Measurements from ENCODE around the gene KRT37.

The KRT37 gene

GRCh38 chr17:41417127-41417526 is 7.3 kb downstream of the KRT37 start:
- DNase-seq (ENCODE audit: extremely low spot score), result no peak
- TF ChIP-seq ARNT (IDR thresholded peaks at IDR 0.05) (no peak), FOXK2 (IDR thresholded peaks at IDR 0.05) (no peak), BHLHE40 (IDR thresholded peaks at IDR 0.05; ENCODE audit: borderline replicate concordance) (no peak), ELF4 (IDR thresholded peaks at IDR 0.05) (no peak), CTBP1 (IDR thresholded peaks at IDR 0.05; ENCODE audit: borderline replicate concordance) (no peak), ZNF384 (IDR thresholded peaks at IDR 0.05) (no peak), NFRKB (IDR thresholded peaks at IDR 0.05) (no peak)
- ChIA-PET POLR2A (no interaction called here), CTCF (interaction anchor here (1.3 to 2.2 kb wide), 3 partner anchors 11 to 132 kb away, joined by 3 to 9 read pairs (median 8); no protein-coding TSS in a partner anchor)

DNA sequence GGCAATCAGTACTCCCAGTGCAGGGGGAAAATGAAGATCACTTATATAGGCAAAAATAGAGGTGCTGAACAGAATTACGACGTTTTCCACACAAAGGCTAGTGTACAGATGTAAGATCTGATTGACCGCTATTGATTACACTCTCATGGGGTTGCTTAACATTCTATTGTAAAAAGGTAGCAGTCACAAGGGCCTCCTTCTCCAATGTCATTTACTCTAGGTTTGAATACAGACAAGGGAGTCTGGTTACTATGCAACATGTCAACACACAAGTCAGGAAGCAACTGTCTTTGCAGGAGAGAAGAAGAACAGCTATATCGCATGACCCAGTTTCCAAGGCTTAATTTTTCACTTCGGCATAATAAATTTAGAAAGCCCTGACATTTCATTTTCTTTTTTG is 7.9 kb downstream of the KRT37 start:
- ChIA-PET CTCF (interaction anchor here (1.9 to 2.2 kb wide), 2 partner anchors 10 to 133 kb away, joined by 8 to 9 read pairs; no protein-coding TSS in a partner anchor), POLR2A (no interaction called here)
- no peak for DNase-seq (ENCODE audit: extremely low spot score)
- TF ChIP-seq HDGF (IDR thresholded peaks at IDR 0.05; ENCODE audit: borderline replicate concordance) (no peak), LEF1 (IDR thresholded peaks at IDR 0.05; ENCODE audit: borderline replicate concordance) (no peak), CTBP1 (IDR thresholded peaks at IDR 0.05; ENCODE audit: borderline replicate concordance) (no peak), SUZ12 (IDR thresholded peaks at IDR 0.05) (no peak), SP1 (IDR thresholded peaks at IDR 0.05) (no peak), NFRKB (IDR thresholded peaks at IDR 0.05) (no peak), FOXA1 (IDR thresholded peaks at IDR 0.05) (no peak), ARNT (IDR thresholded peaks at IDR 0.05) (no peak), L3MBTL2 (conservative IDR thresholded peaks at IDR 0.05) (no peak), FOXM1 (IDR thresholded peaks at IDR 0.05; ENCODE audit: borderline replicate concordance) (no peak), FOXK2 (IDR thresholded peaks at IDR 0.05) (no peak), TARDBP (IDR thresholded peaks at IDR 0.05) (no peak), ELF4 (IDR thresholded peaks at IDR 0.05) (no peak), ZNF384 (IDR thresholded peaks at IDR 0.05) (no peak), BHLHE40 (IDR thresholded peaks at IDR 0.05; ENCODE audit: borderline replicate concordance) (no peak)
- TF ChIP-seq, protein P1, sequence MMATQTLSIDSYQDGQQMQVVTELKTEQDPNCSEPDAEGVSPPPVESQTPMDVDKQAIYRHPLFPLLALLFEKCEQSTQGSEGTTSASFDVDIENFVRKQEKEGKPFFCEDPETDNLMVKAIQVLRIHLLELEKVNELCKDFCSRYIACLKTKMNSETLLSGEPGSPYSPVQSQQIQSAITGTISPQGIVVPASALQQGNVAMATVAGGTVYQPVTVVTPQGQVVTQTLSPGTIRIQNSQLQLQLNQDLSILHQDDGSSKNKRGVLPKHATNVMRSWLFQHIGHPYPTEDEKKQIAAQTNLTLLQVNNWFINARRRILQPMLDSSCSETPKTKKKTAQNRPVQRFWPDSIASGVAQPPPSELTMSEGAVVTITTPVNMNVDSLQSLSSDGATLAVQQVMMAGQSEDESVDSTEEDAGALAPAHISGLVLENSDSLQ (IDR thresholded peaks at IDR 0.05), result no peak

DNA sequence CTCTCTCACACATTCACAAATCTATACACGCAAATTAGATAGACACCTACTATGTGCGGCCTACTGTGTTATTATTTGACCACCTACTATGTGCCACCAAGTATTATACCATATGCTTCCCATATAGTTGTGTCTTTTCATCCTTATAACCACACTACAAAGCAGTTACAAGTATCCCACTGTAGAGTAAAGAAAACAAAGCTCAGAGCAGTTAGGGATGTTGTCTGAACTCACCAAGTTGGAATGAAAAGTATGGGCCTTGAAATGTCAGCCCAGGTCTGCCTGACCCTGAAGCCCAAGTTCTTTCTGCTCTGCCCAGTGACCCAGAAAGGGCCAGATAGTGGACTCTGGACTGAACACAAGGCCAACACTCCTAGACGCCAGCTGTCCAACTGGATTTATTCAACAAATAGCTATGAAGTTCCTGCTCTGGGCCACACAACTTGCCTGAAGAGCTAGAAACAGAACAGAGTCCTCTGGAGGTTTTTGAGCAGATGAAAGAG is 8.5 kb downstream of the KRT37 start:
- POLR2A ChIA-PET, result no interaction called here
- no peak for DNase-seq (ENCODE audit: extremely low spot score)
- CTCF ChIA-PET, result no interaction called here
- TF ChIP-seq LEF1 (IDR thresholded peaks at IDR 0.05; ENCODE audit: borderline replicate concordance) (no peak), SUZ12 (IDR thresholded peaks at IDR 0.05) (no peak), ELF4 (IDR thresholded peaks at IDR 0.05) (no peak), ZNF384 (IDR thresholded peaks at IDR 0.05) (no peak), L3MBTL2 (conservative IDR thresholded peaks at IDR 0.05) (no peak), FOXA1 (IDR thresholded peaks at IDR 0.05) (no peak), HDGF (IDR thresholded peaks at IDR 0.05; ENCODE audit: borderline replicate concordance) (no peak), ARNT (IDR thresholded peaks at IDR 0.05) (no peak), NFRKB (IDR thresholded peaks at IDR 0.05) (no peak), TARDBP (IDR thresholded peaks at IDR 0.05) (no peak), FOXK2 (IDR thresholded peaks at IDR 0.05) (no peak)
- TF ChIP-seq, protein P1 (IDR thresholded peaks at IDR 0.05), result no peak

GRCh38 chr17:41415411-41415810 is 9.0 kb downstream of the KRT37 start:
- no peak for DNase-seq (ENCODE audit: extremely low spot score)
- POLR2A ChIA-PET, result no interaction called here
- TF ChIP-seq FOXA1 (IDR thresholded peaks at IDR 0.05), result no peak
- no peak for TF ChIP-seq BHLHE40 (IDR thresholded peaks at IDR 0.05; ENCODE audit: borderline replicate concordance)
- TF ChIP-seq SUZ12 (IDR thresholded peaks at IDR 0.05), result no peak
- TF ChIP-seq CTBP1 (IDR thresholded peaks at IDR 0.05; ENCODE audit: borderline replicate concordance), result no peak
- CTCF ChIA-PET, result no interaction called here

- TF ChIP-seq FOXK2 (IDR thresholded peaks at IDR 0.05) (no peak), FOXA1 (IDR thresholded peaks at IDR 0.05) (no peak), ZNF384 (IDR thresholded peaks at IDR 0.05) (no peak), HDGF (IDR thresholded peaks at IDR 0.05; ENCODE audit: borderline replicate concordance) (no peak), NFRKB (IDR thresholded peaks at IDR 0.05) (no peak), BHLHE40 (IDR thresholded peaks at IDR 0.05; ENCODE audit: borderline replicate concordance) (no peak), LEF1 (IDR thresholded peaks at IDR 0.05; ENCODE audit: borderline replicate concordance) (no peak), ARNT (IDR thresholded peaks at IDR 0.05) (no peak), ELF4 (IDR thresholded peaks at IDR 0.05) (no peak), SP1 (IDR thresholded peaks at IDR 0.05) (no peak)
- TF ChIP-seq, protein P1 (IDR thresholded peaks at IDR 0.05), result no peak
- ChIA-PET POLR2A (no interaction called here), CTCF (no interaction called here)
- no peak for DNase-seq (ENCODE audit: extremely low spot score)
Observed at GRCh38 chr17:41413982-41414381, 10.4 kb downstream of the KRT37 start.

DNA sequence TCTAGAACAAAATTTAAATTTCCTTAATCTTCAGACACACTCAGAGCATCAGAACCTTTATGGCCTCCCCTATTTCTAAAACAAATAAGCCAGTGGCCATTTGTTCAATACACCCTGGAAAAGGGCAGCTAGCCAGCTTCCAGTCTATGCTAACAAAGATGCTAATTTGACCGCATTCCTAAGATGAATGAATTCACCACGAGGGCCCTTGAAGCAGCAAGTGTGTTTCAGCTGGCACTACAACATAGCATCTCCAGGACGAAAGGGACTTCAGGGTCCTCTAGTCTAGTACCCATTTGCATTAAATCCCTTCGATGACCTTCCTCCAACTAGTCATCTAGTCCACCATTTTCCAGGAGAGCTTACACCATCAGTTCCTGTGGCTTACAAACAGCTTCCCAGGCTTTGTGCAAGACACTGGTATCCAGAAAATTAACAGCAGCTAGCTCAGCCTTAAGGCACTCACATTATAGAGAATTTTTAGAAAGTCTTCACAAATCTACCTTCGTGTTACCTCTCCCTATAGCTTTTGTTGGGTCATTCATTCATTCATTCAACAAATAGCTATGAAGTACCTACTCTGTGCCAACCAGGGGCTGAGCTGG is 10.9 kb downstream of the KRT37 start:
- TF ChIP-seq SUZ12 (IDR thresholded peaks at IDR 0.05) (no peak), ARNT (IDR thresholded peaks at IDR 0.05) (no peak), SP1 (IDR thresholded peaks at IDR 0.05) (no peak), FOXK2 (IDR thresholded peaks at IDR 0.05) (no peak), CTBP1 (IDR thresholded peaks at IDR 0.05; ENCODE audit: borderline replicate concordance) (no peak), HDGF (IDR thresholded peaks at IDR 0.05; ENCODE audit: borderline replicate concordance) (no peak), NFRKB (IDR thresholded peaks at IDR 0.05) (no peak), FOXM1 (IDR thresholded peaks at IDR 0.05; ENCODE audit: borderline replicate concordance) (no peak), ZNF384 (IDR thresholded peaks at IDR 0.05) (no peak), LEF1 (IDR thresholded peaks at IDR 0.05; ENCODE audit: borderline replicate concordance) (no peak), L3MBTL2 (conservative IDR thresholded peaks at IDR 0.05) (no peak), FOXA1 (IDR thresholded peaks at IDR 0.05) (no peak), BHLHE40 (IDR thresholded peaks at IDR 0.05; ENCODE audit: borderline replicate concordance) (no peak)
- TF ChIP-seq, protein P1 (IDR thresholded peaks at IDR 0.05), result no peak
- ChIA-PET POLR2A (no interaction called here), CTCF (no interaction called here)
- DNase-seq (ENCODE audit: extremely low spot score), result no peak
